Measurements from ENCODE around the gene SCN9A. TPM values are rescaled to one million over a fixed set of nuclear protein-coding genes. Genes with fewer than 3 reads are reported as not detected.

Gene SCN9A
- total and polyA plus RNA-seq, 4 donors, result 1.5 to 46.4 (median 7.2) TPM

GRCh38 chr2:166405569-166405926, 29.8 kb upstream of the SCN9A start:
- Histone ChIP-seq H3K9ac (ENCODE audit: insufficient read depth in 1 of 2, low read length in 2 of 2) (no peak overlapping the region), H3K27ac (ENCODE audit: low read depth in 1 of 2, low read length in 1 of 2) (no peak overlapping the region), H3K9me3 (ENCODE audit: control insufficient read depth in 4 of 4, insufficient read depth in 3 of 4, low read length in 3 of 4) (no peaks in the 10 kb centered on the region), H3K27me3 (ENCODE audit: control insufficient read depth in 3 of 3, insufficient read depth in 3 of 3, low read length in 2 of 3) (no peaks in the 10 kb centered on the region), H3K4me1 (ENCODE audit: control insufficient read depth in 5 of 5, insufficient read depth in 5 of 5, low read length in 5 of 5) (no peaks in the 10 kb centered on the region), H3K36me3 (ENCODE audit: control insufficient read depth in 4 of 4, insufficient read depth in 4 of 4, low read length in 4 of 4) (peaks cover 0 to 13% (median 0%) of the 10 kb centered on the region in 4 donors), H3K4me3 (no peak overlapping the region)
- TF ChIP-seq CTCF (IDR thresholded peaks at IDR 0.05; ENCODE audit: control extremely low read depth, extremely low read depth), result no peak
- no peak for DNase-seq
- no peak for ATAC-seq (ENCODE audit: insufficient read depth, low FRiP score)
- 88 to 96% methylated on average over 6 of the region's 6 CpGs for WGBS, 2 donors

GRCh38 chr2:166404831-166405568, 29.3 kb upstream of the SCN9A start:
- Histone ChIP-seq H3K4me3 (no peak overlapping the region), H3K9me3 (ENCODE audit: control insufficient read depth in 4 of 4, insufficient read depth in 3 of 4, low read length in 3 of 4) (no peaks in the 10 kb centered on the region), H3K27me3 (ENCODE audit: control insufficient read depth in 3 of 3, insufficient read depth in 3 of 3, low read length in 2 of 3) (no peaks in the 10 kb centered on the region), H3K27ac (ENCODE audit: low read depth in 1 of 2, low read length in 1 of 2) (no peak overlapping the region), H3K36me3 (ENCODE audit: control insufficient read depth in 4 of 4, insufficient read depth in 4 of 4, low read length in 4 of 4) (peaks cover 0 to 13% (median 0%) of the 10 kb centered on the region in 4 donors), H3K4me1 (ENCODE audit: control insufficient read depth in 5 of 5, insufficient read depth in 5 of 5, low read length in 5 of 5) (no peaks in the 10 kb centered on the region), H3K9ac (ENCODE audit: insufficient read depth in 1 of 2, low read length in 2 of 2) (no peak overlapping the region)
- DNase-seq (no peak), ATAC-seq (ENCODE audit: insufficient read depth, low FRiP score) (no peak)
- WGBS, 2 donors, result 73 to 84% methylated on average over 2 of the region's 2 CpGs
- TF ChIP-seq CTCF (IDR thresholded peaks at IDR 0.05; ENCODE audit: control extremely low read depth, extremely low read depth), result no peak

GRCh38 chr2:166394245-166394644, 18.5 kb upstream of the SCN9A start:
- H3K4me3 ChIP-seq, result no peak overlapping the region
- DNase-seq (no peak), ATAC-seq (ENCODE audit: insufficient read depth, low FRiP score) (no peak)
- WGBS, 2 donors, result 97% methylated on average over 1 of the region's 1 CpG
- H3K27me3 ChIP-seq (ENCODE audit: control insufficient read depth in 3 of 3, insufficient read depth in 3 of 3, low read length in 2 of 3), result no peaks in the 10 kb centered on the region
- no peaks in the 10 kb centered on the region for H3K4me1 ChIP-seq (ENCODE audit: control insufficient read depth in 5 of 5, insufficient read depth in 5 of 5, low read length in 5 of 5)
- no peak overlapping the region for H3K27ac ChIP-seq (ENCODE audit: low read depth in 1 of 2, low read length in 1 of 2)
- TF ChIP-seq CTCF (IDR thresholded peaks at IDR 0.05; ENCODE audit: control extremely low read depth, extremely low read depth), result no peak
- no peaks in the 10 kb centered on the region for H3K9me3 ChIP-seq (ENCODE audit: control insufficient read depth in 4 of 4, insufficient read depth in 3 of 4, low read length in 3 of 4)
- no peak overlapping the region for H3K9ac ChIP-seq (ENCODE audit: insufficient read depth in 1 of 2, low read length in 2 of 2)
- no peaks in the 10 kb centered on the region for H3K36me3 ChIP-seq (ENCODE audit: control insufficient read depth in 4 of 4, insufficient read depth in 4 of 4, low read length in 4 of 4)

- no peaks in the 10 kb centered on the region for H3K4me1 ChIP-seq (ENCODE audit: control insufficient read depth in 5 of 5, insufficient read depth in 5 of 5, low read length in 5 of 5)
- no peaks in the 10 kb centered on the region for H3K9me3 ChIP-seq (ENCODE audit: control insufficient read depth in 4 of 4, insufficient read depth in 3 of 4, low read length in 3 of 4)
- H3K27me3 ChIP-seq (ENCODE audit: control insufficient read depth in 3 of 3, insufficient read depth in 3 of 3, low read length in 2 of 3), result no peaks in the 10 kb centered on the region
- TF ChIP-seq CTCF (IDR thresholded peaks at IDR 0.05; ENCODE audit: control extremely low read depth, extremely low read depth), result no peak
- ATAC-seq (ENCODE audit: insufficient read depth, low FRiP score), result no peak
- no peak for DNase-seq
- WGBS, 2 donors, result 80 to 81% methylated on average over 3 of the region's 3 CpGs
- H3K9ac ChIP-seq (ENCODE audit: insufficient read depth in 1 of 2, low read length in 2 of 2), result no peak overlapping the region
- no peaks in the 10 kb centered on the region for H3K36me3 ChIP-seq (ENCODE audit: control insufficient read depth in 4 of 4, insufficient read depth in 4 of 4, low read length in 4 of 4)
- H3K4me3 ChIP-seq, result no peak overlapping the region
- H3K27ac ChIP-seq (ENCODE audit: low read depth in 1 of 2, low read length in 1 of 2), result no peak overlapping the region
These were observed 17.3 kb upstream of the SCN9A start for GRCh38 chr2:166393008-166393407.

Data from lung (tissue), 12 donors.